GM19193 (cell line): ENCODE data around the gene PRDM2.

Experiments used
- POLR2A ChIP-seq: IDR thresholded peaks from 4 replicates; pipeline ENCODE4 v1.6.1; 2011; ENCODE audit not compliant: insufficient read depth, insufficient read length; ENCODE audit errors: extremely low read depth

PRDM2 gene

DNA sequence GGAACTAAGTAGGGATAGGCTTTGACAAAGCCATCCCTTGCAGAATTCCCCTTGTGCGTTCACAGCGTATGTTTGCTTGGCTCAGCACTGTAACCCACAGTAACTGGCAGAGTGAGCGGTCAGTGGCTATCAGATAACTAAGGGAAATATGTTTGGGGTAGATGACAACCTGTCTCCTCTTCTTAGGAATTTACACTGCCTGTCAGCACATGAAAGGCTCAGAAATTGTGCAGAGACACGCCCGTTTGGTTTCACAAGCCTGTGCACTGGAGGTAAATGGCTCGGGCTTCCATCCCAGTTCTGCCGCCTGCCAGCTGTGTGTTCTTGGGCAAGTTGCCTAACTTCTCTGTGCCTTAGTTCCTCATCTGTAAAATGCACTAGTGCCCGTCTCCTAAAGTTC, 101.2 kb downstream of the PRDM2 start:
- TF ChIP-seq POLR2A = no peak

DNA sequence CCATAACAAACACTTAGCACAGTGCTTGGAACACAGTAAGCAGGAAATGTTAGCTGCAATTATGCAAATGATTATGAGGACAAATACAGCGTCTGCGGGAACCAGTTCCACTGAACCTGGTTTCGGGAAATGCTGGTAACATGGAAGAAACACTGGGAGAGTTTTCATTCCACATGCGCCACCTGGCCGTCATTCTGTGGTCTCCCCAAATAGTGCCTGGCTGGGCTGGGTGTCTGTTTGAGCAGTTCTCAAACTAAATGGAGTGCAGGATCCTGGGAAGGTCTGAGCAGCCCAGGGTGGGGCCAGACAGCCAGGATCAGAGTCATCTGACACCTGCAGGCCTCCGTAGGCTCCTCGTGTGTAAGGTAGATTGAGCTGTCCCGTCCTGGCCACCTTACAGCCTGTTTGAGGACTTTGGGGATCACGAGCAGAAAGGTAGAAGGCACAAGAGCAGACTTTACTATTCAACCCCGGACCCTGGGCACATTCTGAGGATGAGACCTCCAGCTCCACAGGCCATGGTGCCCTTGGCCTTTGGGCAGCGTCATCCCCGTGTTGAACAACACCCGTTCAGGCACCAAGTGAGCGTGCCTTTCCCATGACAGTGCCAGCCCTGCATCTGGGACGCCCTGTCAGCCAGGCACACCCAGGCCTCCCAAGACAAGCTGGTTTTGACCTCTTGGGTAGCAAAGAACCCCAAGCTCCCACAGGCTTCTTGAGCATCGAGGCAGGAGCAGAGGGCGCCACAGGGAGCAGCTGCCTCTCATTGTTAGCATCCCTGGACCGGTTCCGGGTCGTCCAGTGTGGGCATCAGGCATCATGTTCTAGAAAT, 101.9 kb downstream of the PRDM2 start:
- no peak for TF ChIP-seq POLR2A

DNA sequence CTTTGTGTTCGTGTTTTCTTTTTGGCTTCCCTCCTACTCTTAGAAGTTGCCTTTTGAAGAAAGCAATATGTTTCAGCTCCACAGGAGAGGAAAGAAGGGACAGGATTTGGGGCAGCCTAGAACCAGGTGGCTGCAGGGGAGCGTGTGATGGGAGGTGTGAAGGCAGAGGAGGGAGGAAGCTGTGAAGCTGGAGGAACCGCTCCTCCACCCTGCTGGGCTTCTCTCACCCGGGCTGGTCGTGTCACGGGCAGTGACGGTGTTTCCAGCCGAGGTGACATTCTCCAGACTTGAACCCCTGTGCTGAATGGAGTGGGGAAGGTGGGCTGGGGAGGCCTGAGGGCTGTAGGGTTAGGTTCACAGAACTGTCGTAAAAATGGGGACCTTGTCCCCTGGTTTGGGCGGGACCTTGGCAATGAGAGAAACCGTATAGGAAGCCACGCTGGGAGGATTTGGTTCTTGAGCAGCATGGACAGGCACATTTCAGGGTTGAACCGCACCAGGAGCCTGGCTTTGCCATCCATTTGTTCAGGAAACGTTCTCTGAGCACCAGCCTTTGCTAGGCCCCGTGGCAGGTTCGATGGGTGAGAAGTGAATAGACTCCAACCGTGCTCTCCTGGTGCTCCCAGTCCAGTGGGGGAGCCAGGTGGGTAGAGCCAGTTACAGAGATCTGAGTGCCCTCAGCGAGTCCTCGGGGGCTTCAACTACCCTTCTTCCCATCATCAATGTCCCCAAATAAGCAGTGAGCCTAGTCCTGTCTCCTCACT, 103.0 kb downstream of the PRDM2 start:
- no peak for TF ChIP-seq POLR2A

DNA sequence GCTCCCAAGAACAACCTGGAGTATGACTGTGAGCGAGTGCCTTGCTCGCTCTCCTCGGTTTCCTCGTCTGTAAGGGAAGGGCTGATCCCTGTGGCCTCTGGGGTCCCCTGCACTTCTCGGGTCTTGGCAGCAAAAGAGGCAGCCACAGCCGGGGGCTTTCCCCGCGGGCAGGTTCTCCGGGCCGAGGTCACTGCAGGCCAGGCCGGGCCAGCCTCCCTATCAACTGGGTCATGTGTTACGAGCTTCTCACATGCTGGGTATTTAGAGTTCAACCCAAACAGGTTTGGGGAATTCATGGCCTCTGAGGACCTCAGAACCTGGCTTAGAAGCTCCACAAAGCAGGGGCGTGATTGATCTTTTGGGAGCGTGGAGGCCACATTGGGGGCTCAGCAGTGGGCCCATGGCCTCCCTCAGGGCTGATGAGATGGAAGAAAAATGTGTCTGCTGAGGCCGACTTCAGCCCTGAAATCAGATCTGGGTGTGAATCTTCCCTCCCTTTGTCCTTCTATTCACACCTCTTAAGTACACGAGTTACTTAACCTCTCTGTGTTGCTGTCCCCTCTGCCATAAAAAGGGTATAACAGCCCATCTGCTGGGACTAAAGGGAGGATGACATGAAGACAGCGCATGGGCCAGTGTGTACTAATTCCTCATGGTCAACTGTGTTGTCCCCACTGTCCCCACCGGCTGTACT, 103.7 kb downstream of the PRDM2 start:
- no peak for TF ChIP-seq POLR2A

DNA sequence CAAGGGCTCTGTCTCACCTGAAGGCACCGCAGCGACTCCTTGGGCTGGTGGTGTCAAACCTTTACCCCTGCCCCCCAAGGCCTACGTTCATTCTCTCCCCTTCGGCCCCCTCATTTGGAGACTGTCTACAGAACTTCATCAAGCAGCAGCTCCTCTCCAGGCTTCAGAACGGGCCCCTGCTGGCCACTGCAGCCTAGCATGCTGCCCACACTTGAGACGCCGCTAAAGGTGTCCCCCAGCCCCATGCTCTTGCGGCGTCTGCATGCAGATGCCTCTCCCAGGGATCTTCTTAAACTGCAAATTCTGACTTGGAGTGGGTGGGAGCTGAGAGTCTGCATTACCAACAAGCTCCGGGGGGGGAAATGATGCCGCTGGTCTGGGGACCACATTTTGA, 104.2 kb downstream of the PRDM2 start:
- TF ChIP-seq POLR2A = no peak

DNA sequence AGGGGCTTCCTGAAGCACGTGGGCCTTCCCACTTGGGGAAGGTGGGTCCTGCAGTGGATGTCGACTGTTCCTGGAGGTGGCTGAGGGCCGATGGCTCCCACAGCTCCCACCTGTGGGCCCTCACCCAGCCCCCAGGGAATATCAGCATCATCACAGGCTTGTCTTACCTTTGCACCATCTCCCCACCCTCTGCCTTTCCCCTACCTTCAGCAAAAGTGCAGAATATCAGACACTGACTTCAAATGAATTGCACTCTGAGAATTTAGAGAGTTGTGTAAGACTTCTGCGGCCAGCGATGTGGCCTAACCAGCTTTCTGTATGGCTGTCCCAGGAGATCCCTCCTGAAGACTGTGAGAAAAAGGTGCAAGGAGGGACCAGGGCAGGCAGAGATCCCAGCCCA, 105.4 kb downstream of the PRDM2 start:
- TF ChIP-seq POLR2A = no peak

DNA sequence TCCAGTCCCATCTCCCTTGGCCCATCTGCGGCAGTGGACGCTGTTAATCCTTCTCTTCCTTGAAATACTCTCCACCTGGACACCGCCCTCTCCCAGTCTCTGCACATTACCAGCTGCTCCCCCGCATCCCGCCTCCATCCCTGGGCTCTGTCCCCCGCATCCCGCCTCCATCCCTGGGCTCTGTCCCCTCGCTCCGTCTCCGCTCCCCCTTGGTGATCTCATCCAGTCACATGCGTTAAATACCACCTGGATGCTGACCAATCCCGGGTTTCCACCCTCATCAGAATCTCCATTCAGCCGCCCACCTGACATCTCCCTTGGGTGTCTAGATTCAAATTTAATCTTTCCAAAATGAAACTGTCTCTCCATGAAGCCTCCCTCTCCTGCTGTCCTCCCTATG, 106.1 kb downstream of the PRDM2 start:
- no peak for TF ChIP-seq POLR2A

DNA sequence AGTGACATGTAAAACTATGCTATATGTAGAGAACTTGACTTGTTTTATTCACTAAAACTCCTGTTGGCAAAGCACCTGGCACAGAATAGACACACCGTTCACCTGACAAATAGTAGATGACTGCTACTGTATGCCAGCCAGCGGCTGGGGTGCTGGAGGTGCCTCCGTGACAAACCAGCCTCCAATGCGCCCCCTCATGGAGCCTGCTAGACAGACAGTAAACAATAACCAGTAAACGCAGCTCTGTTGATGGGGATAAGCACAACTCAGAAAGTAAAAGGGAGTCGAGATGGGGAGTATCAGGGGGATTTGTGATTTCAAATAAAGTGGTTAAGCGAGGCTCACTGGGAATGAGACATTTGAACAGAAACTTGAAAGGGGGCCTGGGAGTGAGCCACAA, 107.2 kb downstream of the PRDM2 start:
- no peak for TF ChIP-seq POLR2A

DNA sequence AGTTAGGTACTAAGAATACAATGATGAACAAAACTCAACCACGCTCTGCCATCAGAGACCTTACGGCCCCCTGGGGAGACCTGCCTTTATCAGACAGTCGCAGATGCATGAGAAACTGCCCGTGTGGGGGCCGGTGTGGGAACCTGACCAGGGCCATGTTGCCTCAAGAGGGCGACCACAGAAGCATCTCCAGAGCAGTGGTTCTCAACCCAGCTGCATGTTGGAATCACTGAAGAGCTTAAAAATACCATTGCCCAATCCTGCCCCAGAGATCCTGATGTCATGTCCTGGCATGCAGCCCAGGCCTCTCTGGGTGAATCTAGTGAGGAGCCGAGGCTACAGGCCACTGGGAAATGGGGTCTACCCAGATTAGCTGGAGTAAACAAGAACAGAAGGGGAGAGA, 108.7 kb downstream of the PRDM2 start:
- no peak for TF ChIP-seq POLR2A

DNA sequence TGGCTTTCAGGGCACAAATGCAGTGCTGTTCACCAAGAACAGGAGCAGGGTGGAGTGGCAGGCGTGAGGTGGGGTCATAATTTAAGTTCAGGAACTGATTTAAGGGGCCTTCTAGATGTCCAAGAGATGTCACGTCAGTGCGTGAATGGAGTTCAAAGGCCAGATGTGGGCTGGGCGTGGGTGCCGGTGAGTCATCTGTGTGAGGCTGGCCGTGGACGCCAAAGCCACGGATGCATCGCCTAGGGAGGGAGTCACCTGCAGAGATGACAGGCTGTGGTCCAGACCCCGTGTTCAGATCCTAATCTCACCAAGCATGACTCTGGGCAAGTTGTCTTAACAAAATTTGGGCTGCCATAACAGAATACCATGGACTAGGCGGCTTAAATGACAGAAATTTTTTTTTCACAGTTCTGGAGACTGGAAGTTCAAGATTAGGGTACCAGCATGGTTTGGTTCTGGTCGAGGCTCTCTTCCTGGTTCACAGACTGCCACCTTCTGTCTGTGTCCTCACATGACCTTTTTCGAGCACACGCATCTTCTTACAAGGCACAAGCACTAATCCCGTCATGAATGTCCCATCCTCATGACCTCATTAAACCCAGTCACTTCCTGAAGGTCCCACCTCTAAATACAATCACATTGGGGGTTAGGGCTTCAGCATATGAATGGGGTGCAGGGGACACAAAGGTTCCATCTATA, 109.6 kb downstream of the PRDM2 start:
- TF ChIP-seq POLR2A = no peak

DNA sequence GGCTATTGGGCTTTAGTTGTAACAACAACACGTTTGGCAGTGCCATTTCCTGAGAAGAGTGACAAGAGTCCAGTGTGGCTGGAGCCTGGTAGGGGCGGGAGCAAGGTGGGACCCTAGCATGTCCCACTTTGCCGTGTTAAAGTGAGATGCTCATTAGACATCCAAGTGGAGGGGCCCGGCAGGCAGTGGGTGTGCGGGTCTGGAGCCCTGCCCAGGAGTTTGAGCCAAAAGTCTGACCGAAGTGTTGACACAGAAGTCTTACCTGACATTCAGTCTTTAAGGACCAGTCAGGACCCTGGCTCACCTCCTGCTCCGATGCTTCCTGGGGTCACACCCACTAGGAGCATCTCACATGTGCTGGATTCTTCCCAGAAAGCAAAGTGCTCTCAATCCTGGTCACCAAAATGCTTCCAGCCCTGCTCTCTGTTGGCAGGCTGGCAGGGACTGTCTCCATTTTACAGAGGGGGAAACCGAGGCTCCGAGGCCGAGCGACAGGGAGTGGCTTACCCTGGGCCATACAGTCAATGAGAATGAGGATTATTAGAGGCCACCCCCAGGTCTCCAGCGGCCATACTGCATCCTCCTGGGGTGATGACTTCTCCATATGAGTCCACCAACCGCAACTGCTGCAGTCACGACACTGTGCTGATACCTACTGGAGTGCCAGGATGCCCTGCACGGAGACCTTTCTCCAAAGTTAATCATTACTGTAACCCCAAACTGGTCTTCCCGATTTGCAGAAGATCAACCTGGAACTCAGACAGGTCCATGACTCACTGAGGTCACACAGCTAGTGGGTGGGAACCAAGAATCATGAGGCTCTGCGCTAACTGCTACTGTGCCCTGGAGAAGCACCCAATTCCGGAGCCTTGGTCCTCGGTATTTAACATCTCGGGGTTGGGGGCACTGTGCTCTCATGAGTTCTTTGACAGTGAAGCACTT, 112.7 kb downstream of the PRDM2 start:
- TF ChIP-seq POLR2A = no peak

DNA sequence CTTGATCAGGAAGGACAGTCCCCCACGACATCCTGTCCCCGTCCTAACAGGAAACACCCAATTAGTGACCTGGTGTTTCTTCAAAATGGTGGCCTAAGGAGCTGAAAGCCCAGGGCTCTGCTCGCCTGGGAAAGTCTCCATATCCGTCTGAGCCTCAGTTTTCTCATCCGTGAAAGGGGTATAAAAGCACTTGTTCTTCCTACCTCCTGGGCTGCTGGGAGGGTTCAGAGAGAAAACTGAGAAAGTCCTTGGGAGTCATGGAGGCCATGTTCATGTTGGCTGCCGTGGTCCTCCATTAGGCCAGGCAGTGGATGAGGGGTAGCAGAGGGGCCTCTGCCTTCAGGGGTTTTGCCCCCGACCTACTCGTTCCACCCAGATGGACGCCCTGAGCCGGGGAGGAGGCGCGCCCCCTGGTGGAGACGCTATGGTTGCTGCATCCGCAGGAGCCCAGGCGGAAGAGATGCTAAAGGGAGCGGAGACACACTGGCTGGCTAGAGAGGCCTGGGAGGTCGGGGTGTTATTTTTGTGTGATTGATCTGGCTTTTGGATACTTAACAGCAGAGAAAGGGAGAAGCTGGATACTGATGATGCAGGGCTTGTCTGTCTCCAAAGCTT, 113.5 kb downstream of the PRDM2 start:
- no peak for TF ChIP-seq POLR2A

DNA sequence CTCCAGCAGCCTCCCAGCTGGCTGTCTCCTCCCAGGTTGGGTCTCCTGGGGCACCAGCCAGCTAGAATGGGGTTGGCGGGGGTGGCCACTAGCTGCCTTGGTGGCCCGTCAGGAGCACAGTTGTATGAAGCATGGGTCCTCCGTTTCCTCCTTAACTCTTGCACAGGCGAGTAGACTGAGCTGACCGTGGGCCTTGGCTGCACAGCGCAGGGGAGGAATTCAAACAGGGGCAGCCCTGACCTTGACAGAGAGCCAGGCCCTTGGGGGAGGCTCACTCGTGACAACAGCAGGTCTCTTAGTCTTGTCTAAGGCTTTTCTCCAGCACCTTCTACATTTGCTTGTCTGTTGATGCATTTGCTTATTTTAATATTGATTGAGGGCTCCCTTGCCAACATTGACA, 114.1 kb downstream of the PRDM2 start:
- TF ChIP-seq POLR2A = no peak
